Epithelial cell of esophagus (primary cell): ENCODE measurements around the gene MEDAG.

Experiments used
- DNase-seq: peaks from one replicate; pipeline ENCODE4 v3.0.0; 2010; ENCODE audit warnings: low read depth
- H3K4me3 ChIP-seq: 2 replicates; pipeline ENCODE4 v1.5.1; 2011; ENCODE audit warnings: mild to moderate bottlenecking, low read length, control low read depth
- CTCF ChIP-seq: IDR thresholded peaks from 2 replicates; pipeline ENCODE4 v1.5.1; 2011; ENCODE audit warnings: low read depth, mild to moderate bottlenecking, low read length, control low read depth, inconsistent platforms; ENCODE audit not compliant: insufficient read depth; ENCODE audit errors: missing control alignments

The MEDAG gene

GRCh38 chr13:30957258-30957943, 51.3 kb downstream of the MEDAG start:
- no peak for DNase-seq
- no peak overlapping the region for H3K4me3 ChIP-seq
- no peak for TF ChIP-seq CTCF

GRCh38 chr13:30959678-30960077, 53.6 kb downstream of the MEDAG start:
- no peak for TF ChIP-seq CTCF
- no peak for DNase-seq
- H3K4me3 ChIP-seq = no peak overlapping the region

- DNase-seq = peak; percentile 59
- no peak overlapping the region for H3K4me3 ChIP-seq
- no peak for TF ChIP-seq CTCF
Measured at GRCh38 chr13:30963791-30964190, 57.7 kb downstream of the MEDAG start.

GRCh38 chr13:30965380-30965779, 59.3 kb downstream of the MEDAG start:
- H3K4me3 ChIP-seq = no peak overlapping the region
- no peak for DNase-seq
- TF ChIP-seq CTCF = no peak

- DNase-seq = no peak
- TF ChIP-seq CTCF = no peak
- H3K4me3 ChIP-seq = no peak overlapping the region
Measured at GRCh38 chr13:30966101-30966500, 60.0 kb downstream of the MEDAG start.

- H3K4me3 ChIP-seq = no peak overlapping the region
- no peak for TF ChIP-seq CTCF
- DNase-seq = peak; percentile 32
Measured at GRCh38 chr13:30968846-30969245, 62.8 kb downstream of the MEDAG start.

GRCh38 chr13:30971575-30971974, 65.5 kb downstream of the MEDAG start:
- H3K4me3 ChIP-seq = no peak overlapping the region
- TF ChIP-seq CTCF = no peak
- DNase-seq = peak; percentile 16
